Measurements from ENCODE around the gene SPG11. TPM values are rescaled to one million over a fixed set of nuclear protein-coding genes. Genes with fewer than 3 reads are reported as not detected.

SPG11 gene
- total and polyA plus RNA-seq, 4 donors: 39.2 to 119 (median 64.3) TPM

DNA sequence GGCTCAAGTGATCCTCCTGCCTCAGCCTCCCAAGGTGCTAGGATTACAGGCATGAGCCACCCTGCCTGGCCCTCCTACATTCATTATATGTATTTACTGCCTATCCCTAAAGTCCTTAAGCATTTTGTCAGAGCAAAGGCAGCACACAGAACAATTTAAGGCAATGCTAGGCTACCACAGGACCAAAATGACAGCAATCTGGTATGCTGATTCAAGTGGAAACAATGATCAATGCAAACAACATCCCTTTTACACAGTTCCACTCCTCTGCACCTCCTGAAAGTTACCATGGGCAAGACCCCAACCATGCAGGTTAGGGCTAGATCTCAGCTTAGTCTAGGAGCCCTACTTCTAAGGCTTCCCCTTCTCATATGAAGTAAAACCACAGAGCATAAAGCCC is 40.3 kb downstream of the SPG11 start:
- ATAC-seq (ENCODE audit: insufficient read depth, low FRiP score): no peak
- Histone ChIP-seq H3K36me3 (ENCODE audit: control insufficient read depth in 4 of 4, insufficient read depth in 4 of 4, low read length in 4 of 4) (peaks cover 9 to 37% (median 15%) of the 10 kb centered on the region in 4 donors), H3K27me3 (ENCODE audit: control insufficient read depth in 3 of 3, insufficient read depth in 3 of 3, low read length in 2 of 3) (no peaks in the 10 kb centered on the region), H3K4me3 (no peak overlapping the region), H3K27ac (ENCODE audit: low read depth in 1 of 2, low read length in 1 of 2) (no peak overlapping the region), H3K4me1 (ENCODE audit: control insufficient read depth in 5 of 5, insufficient read depth in 5 of 5, low read length in 5 of 5) (no peaks in the 10 kb centered on the region), H3K9ac (ENCODE audit: insufficient read depth in 1 of 2, low read length in 2 of 2) (no peak overlapping the region), H3K9me3 (ENCODE audit: control insufficient read depth in 4 of 4, insufficient read depth in 3 of 4, low read length in 3 of 4) (no peaks in the 10 kb centered on the region)
- DNase-seq: no peak
- TF ChIP-seq, protein P1, sequence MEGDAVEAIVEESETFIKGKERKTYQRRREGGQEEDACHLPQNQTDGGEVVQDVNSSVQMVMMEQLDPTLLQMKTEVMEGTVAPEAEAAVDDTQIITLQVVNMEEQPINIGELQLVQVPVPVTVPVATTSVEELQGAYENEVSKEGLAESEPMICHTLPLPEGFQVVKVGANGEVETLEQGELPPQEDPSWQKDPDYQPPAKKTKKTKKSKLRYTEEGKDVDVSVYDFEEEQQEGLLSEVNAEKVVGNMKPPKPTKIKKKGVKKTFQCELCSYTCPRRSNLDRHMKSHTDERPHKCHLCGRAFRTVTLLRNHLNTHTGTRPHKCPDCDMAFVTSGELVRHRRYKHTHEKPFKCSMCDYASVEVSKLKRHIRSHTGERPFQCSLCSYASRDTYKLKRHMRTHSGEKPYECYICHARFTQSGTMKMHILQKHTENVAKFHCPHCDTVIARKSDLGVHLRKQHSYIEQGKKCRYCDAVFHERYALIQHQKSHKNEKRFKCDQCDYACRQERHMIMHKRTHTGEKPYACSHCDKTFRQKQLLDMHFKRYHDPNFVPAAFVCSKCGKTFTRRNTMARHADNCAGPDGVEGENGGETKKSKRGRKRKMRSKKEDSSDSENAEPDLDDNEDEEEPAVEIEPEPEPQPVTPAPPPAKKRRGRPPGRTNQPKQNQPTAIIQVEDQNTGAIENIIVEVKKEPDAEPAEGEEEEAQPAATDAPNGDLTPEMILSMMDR (IDR thresholded peaks at IDR 0.05; ENCODE audit: control extremely low read depth, extremely low read depth): no peak

DNA sequence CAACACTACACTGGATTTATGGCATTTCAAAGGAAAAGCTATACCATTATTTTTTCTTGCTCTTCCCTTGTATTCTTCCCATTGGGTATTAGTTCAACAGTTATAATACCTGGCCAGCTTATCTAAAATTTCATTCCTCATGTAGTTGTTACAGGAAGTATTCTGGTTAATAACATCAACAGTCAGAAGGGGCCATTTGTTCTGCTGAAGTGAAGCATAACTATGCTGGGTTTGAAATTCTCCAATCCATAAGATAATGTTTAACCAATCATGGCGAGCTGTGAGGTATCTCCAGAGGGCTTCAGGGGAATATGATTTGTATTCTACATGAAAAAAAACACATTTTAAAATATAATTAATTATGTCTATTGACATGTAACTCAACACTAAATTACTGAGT is 43.4 kb downstream of the SPG11 start:
- no peak overlapping the region for H3K4me3 ChIP-seq
- ATAC-seq (ENCODE audit: insufficient read depth, low FRiP score) (no peak), DNase-seq (no peak)
- no peak overlapping the region for H3K9ac ChIP-seq (ENCODE audit: insufficient read depth in 1 of 2, low read length in 2 of 2)
- no peak overlapping the region for H3K27ac ChIP-seq (ENCODE audit: low read depth in 1 of 2, low read length in 1 of 2)
- H3K36me3 ChIP-seq (ENCODE audit: control insufficient read depth in 4 of 4, insufficient read depth in 4 of 4, low read length in 4 of 4): peaks cover 7 to 35% (median 18%) of the 10 kb centered on the region in 4 donors
- H3K27me3 ChIP-seq (ENCODE audit: control insufficient read depth in 3 of 3, insufficient read depth in 3 of 3, low read length in 2 of 3): no peaks in the 10 kb centered on the region
- TF ChIP-seq, protein P1 (IDR thresholded peaks at IDR 0.05; ENCODE audit: control extremely low read depth, extremely low read depth): no peak
- H3K9me3 ChIP-seq (ENCODE audit: control insufficient read depth in 4 of 4, insufficient read depth in 3 of 4, low read length in 3 of 4): no peaks in the 10 kb centered on the region
- WGBS, 2 donors: 95 to 98% methylated on average over 1 of the region's 1 CpG
- no peaks in the 10 kb centered on the region for H3K4me1 ChIP-seq (ENCODE audit: control insufficient read depth in 5 of 5, insufficient read depth in 5 of 5, low read length in 5 of 5)

DNA sequence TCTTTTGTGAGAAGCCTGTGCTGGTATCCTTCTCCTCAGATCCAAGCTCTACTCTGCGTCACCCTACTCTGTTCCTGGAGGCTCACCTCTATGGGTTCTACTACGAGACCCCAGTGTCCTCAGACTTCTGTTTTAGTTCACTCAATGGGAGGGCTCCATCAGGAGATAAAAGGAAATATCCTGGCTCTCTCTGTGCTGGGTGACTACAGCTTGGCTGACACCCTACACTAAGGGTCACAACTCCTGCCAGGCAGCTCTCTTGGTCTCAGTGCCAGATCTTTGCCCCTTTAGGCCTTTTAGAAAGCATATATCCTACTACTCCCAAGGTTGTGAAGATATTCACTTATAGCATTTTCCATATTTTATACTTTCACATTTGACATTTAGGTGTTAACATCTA is 46.5 kb downstream of the SPG11 start:
- Histone ChIP-seq H3K4me1 (ENCODE audit: control insufficient read depth in 5 of 5, insufficient read depth in 5 of 5, low read length in 5 of 5) (no peaks in the 10 kb centered on the region), H3K9me3 (ENCODE audit: control insufficient read depth in 4 of 4, insufficient read depth in 3 of 4, low read length in 3 of 4) (no peaks in the 10 kb centered on the region), H3K27me3 (ENCODE audit: control insufficient read depth in 3 of 3, insufficient read depth in 3 of 3, low read length in 2 of 3) (no peaks in the 10 kb centered on the region), H3K36me3 (ENCODE audit: control insufficient read depth in 4 of 4, insufficient read depth in 4 of 4, low read length in 4 of 4) (peaks cover 20 to 39% (median 28%) of the 10 kb centered on the region in 4 donors), H3K4me3 (no peak overlapping the region), H3K9ac (ENCODE audit: insufficient read depth in 1 of 2, low read length in 2 of 2) (no peak overlapping the region), H3K27ac (ENCODE audit: low read depth in 1 of 2, low read length in 1 of 2) (no peak overlapping the region)
- TF ChIP-seq, protein P1 (IDR thresholded peaks at IDR 0.05; ENCODE audit: control extremely low read depth, extremely low read depth): no peak
- WGBS, 2 donors: 98 to 100% methylated on average over 2 of the region's 2 CpGs
- ATAC-seq (ENCODE audit: insufficient read depth, low FRiP score) (no peak), DNase-seq (no peak)

DNA sequence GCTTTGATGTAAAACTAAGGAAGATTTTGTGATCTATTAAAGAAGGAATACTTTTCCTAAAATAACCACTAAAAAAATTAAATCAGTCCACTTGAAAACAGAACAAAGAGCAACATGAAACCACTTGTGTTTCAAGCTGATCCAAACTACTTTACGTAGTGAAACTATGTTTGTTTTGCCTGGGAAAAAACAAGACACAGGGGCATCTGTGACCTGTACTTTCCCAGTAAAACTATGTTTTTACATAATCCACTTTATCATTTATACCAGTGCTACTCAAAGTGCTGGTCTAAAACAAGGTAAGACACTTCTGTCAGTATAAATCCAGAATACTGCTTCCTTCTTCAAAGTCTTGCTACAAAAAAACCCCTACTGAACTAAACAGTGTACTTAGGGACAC is 56.7 kb downstream of the SPG11 start:
- WGBS, 2 donors: 74 to 79% methylated on average over 1 of the region's 1 CpG
- peaks cover 16 to 33% (median 29%) of the 10 kb centered on the region in 4 donors for H3K36me3 ChIP-seq (ENCODE audit: control insufficient read depth in 4 of 4, insufficient read depth in 4 of 4, low read length in 4 of 4)
- no peak overlapping the region for H3K4me3 ChIP-seq
- no peaks in the 10 kb centered on the region for H3K4me1 ChIP-seq (ENCODE audit: control insufficient read depth in 5 of 5, insufficient read depth in 5 of 5, low read length in 5 of 5)
- DNase-seq (no peak), ATAC-seq (ENCODE audit: insufficient read depth, low FRiP score) (no peak)
- H3K27ac ChIP-seq (ENCODE audit: low read depth in 1 of 2, low read length in 1 of 2): no peak overlapping the region
- no peaks in the 10 kb centered on the region for H3K27me3 ChIP-seq (ENCODE audit: control insufficient read depth in 3 of 3, insufficient read depth in 3 of 3, low read length in 2 of 3)
- no peak overlapping the region for H3K9ac ChIP-seq (ENCODE audit: insufficient read depth in 1 of 2, low read length in 2 of 2)
- no peaks in the 10 kb centered on the region for H3K9me3 ChIP-seq (ENCODE audit: control insufficient read depth in 4 of 4, insufficient read depth in 3 of 4, low read length in 3 of 4)
- TF ChIP-seq, protein P1 (IDR thresholded peaks at IDR 0.05; ENCODE audit: control extremely low read depth, extremely low read depth): no peak

Measured in lung (tissue), 12 donors.